GM12878 (cell line): ENCODE measurements around the gene STARD4. TPM values are rescaled to one million over a fixed set of nuclear protein-coding genes. Genes with fewer than 3 reads are reported as not detected.

ENCODE experiments used
- ATAC-seq: fragments of 200-7000 bp; cut with Tn5 transposase; 3 replicates; pipeline ENCODE4 v1.9.1; 2020; ENCODE audit warnings: mild to moderate bottlenecking, moderate library complexity
- BruUV-seq: library from RNA; stranded (reverse); fragments of 400-500 nt; replicated peaks from 2 replicates; lab custom pipeline; 2021; lab: Mats Ljungman, UMichigan
- CTCF ChIA-PET: fragments of 300-600 bp; sonication (Branson Sonifier 250); formaldehyde crosslinking; extraction: SDS; loops from one replicate; lab custom pipeline; 2021; ENCODE audit warnings: inconsistent platforms; lab: Yijun Ruan, JAX
- POLR2A ChIA-PET: fragments of 350-600 bp; formaldehyde crosslinking; extraction: SDS; loops from one replicate; lab custom pipeline; 2021; ENCODE audit warnings: inconsistent platforms; lab: Charles Lee
- RAD21 ChIA-PET: fragments of 300-600 bp; sonication (Branson Sonifier 250); formaldehyde crosslinking; loops from one replicate; lab custom pipeline; 2023; ENCODE audit warnings: antibody characterized with exemption; ENCODE audit not compliant: unreplicated experiment; lab: Charles Lee
- SMC1A ChIA-PET: fragments of 300-600 bp; sonication (Branson Sonifier 250); formaldehyde crosslinking; loops from one replicate; lab custom pipeline; 2023; ENCODE audit not compliant: unreplicated experiment, uncharacterized antibody; lab: Charles Lee
- DNase-seq: peaks from one replicate; pipeline ENCODE4 v3.0.0-alpha.2; 2011; ENCODE audit warnings: low read depth, low spot score
- FAIRE-seq: peaks from 3 replicates; lab custom pipeline; 2011; peaks lifted over from hg19 to GRCh38; lab: Jason Lieb, UNC
- H2AFZ ChIP-seq: 2 replicates; pipeline ENCODE4 v1.6.0; 2011; ENCODE audit warnings: low read depth, low read length, control low read depth; ENCODE audit not compliant: control insufficient read depth
- H3K27ac ChIP-seq: 2 replicates; pipeline ENCODE4 v1.5.1; 2011; ENCODE audit warnings: control low read depth; ENCODE audit not compliant: control insufficient read depth, insufficient read depth
- H3K27me3 ChIP-seq, 2 experiments: replicated peaks in 1 of 2; 2 replicates each; pipeline versions ENCODE4 v1.6.0 to v1.6.1; 2011; ENCODE audit warnings: low read length in 1 of 2; ENCODE audit not compliant: control insufficient read depth in 2 of 2, insufficient read depth in 2 of 2
- H3K36me3 ChIP-seq, 2 experiments: 2 replicates each; pipeline ENCODE4 v1.5.1; 2011; ENCODE audit warnings: low read length in 1 of 2; ENCODE audit not compliant: control insufficient read depth in 2 of 2, insufficient read depth in 2 of 2
- H3K4me1 ChIP-seq: 2 replicates; pipeline ENCODE4 v1.6.1; 2011; ENCODE audit warnings: mild to moderate bottlenecking, low read length, moderate library complexity, mixed read lengths; ENCODE audit not compliant: control insufficient read depth, insufficient read depth
- H3K4me2 ChIP-seq: 2 replicates; pipeline ENCODE4 v1.6.0; 2011; ENCODE audit warnings: control low read depth; ENCODE audit not compliant: control insufficient read depth, insufficient read depth
- H3K4me3 ChIP-seq: fragments of 200-600 bp; sonication (generic); 2 replicates; pipeline ENCODE4 v1.5.1; 2016
- H3K79me2 ChIP-seq: 2 replicates; pipeline ENCODE4 v1.6.0; 2011; ENCODE audit warnings: low read length; ENCODE audit not compliant: control insufficient read depth, insufficient read depth
- H3K9ac ChIP-seq: 2 replicates; pipeline ENCODE4 v1.8.0; 2011; ENCODE audit warnings: low read length, control low read depth, mixed read lengths; ENCODE audit not compliant: control insufficient read depth, insufficient read depth
- H3K9me3 ChIP-seq: replicated peaks from 3 replicates; pipeline ENCODE4 v1.5.1; 2011; ENCODE audit warnings: mild to moderate bottlenecking, low read length; ENCODE audit not compliant: control insufficient read depth, insufficient read depth
- H4K20me1 ChIP-seq: 2 replicates; pipeline ENCODE4 v1.6.0; 2011; ENCODE audit not compliant: control insufficient read depth, insufficient read depth
- CTCF ChIP-seq, 3 experiments: IDR thresholded peaks in 2 of 3; conservative IDR thresholded peaks in 1 of 3; 2 replicates each; pipeline ENCODE4 v1.5.1; 2011; ENCODE audit warnings: low read depth in 3 of 3, low read length in 3 of 3, mild to moderate bottlenecking in 3 of 3, control low read depth in 2 of 3, moderate library complexity in 2 of 3, inconsistent platforms in 1 of 3, mixed read lengths in 1 of 3; ENCODE audit not compliant: control insufficient read depth in 2 of 3, insufficient read depth in 1 of 3; ENCODE audit errors: extremely low read depth in 1 of 3
- EZH2 ChIP-seq: IDR thresholded peaks from 2 replicates; pipeline ENCODE4 v1.6.1; 2012; ENCODE audit warnings: low read depth, mild to moderate bottlenecking, control low read depth, inconsistent platforms, low read length, borderline replicate concordance; ENCODE audit not compliant: control insufficient read depth
- KLF5 ChIP-seq: fragments of 450-650 bp; IDR thresholded peaks from 2 replicates; pipeline ENCODE4 v1.6.1; 2014; ENCODE audit warnings: mild to moderate bottlenecking; ENCODE audit not compliant: partially characterized antibody
- POLR2AphosphoS2 ChIP-seq: IDR thresholded peaks from 2 replicates; pipeline ENCODE4 v1.6.1; 2011; ENCODE audit warnings: low read depth, mild to moderate bottlenecking, low read length, improper control_type of control experiment, moderate library complexity
- RAD21 ChIP-seq: IDR thresholded peaks from 2 replicates; pipeline ENCODE4 v1.6.1; 2011; ENCODE audit warnings: mild to moderate bottlenecking, low read depth, low read length, moderate library complexity; ENCODE audit not compliant: insufficient read depth
- RELA ChIP-seq: fragments of 450-650 bp; IDR thresholded peaks from 2 replicates; pipeline ENCODE4 v1.8.0; 2014; ENCODE audit warnings: borderline replicate concordance; ENCODE audit not compliant: partially characterized antibody
- SPI1 ChIP-seq: IDR thresholded peaks from 2 replicates; pipeline ENCODE4 v1.6.1; 2011; ENCODE audit warnings: low read depth, mild to moderate bottlenecking, low read length, moderate library complexity, borderline replicate concordance; ENCODE audit not compliant: insufficient read depth
- TBL1XR1 ChIP-seq: IDR thresholded peaks from 2 replicates; pipeline ENCODE4 v1.6.1; 2012; ENCODE audit warnings: low read depth, low read length, improper control_type of control experiment
- WGBS: methylation state at CpG from one replicate; pipeline ENCODE4 v1.1.6; 2016; ENCODE audit warnings: low lambda C conversion rate; ENCODE audit not compliant: insufficient replicate concordance, insufficient coverage; ENCODE audit errors: missing lambda C conversion rate; 5-methylcytosine and 5-hydroxymethylcytosine counted together
- in situ Hi-C: fragments of 300-500 bp; cut with MboI; formaldehyde crosslinking; loops from 9 replicates; pipeline ENCODE4 v1.14.3; 2018; ENCODE audit warnings: mixed read lengths
- intact Hi-C: fragments of 100-400 bp; cut with micrococcal nuclease; formaldehyde crosslinking; loops from one replicate; pipeline ENCODE4 v1.14.2; 2022; ENCODE audit not compliant: unreplicated experiment
- polyA plus RNA-seq, 11 experiments: library from polyadenylated mRNA; depleted of rRNA in 4 of 11; unstranded in 6 of 11; stranded (reverse) in 5 of 11; fragments of >200 nt; fragmentation: Nextera tagmentation in 4 of 11; fragmentation: Illumina TruSeq in 1 of 11; extraction: Ambion mirVana in 4 of 11; extraction: Trizol in 1 of 11; gene quantifications; 1 replicate in 1 of 11; 2 replicates in 10 of 11; pipeline versions ENCODE4 v1.2.1 to v1.2.3, GENCODE V29; 2011 to 2016; ENCODE audit warnings: inconsistent platforms in 2 of 11, missing spikeins in 2 of 11, low read depth in 1 of 11
- total RNA-seq, 4 experiments: library from RNA; depleted of rRNA in 3 of 4; stranded (reverse); fragments of >200 nt in 3 of 4; fragmentation: Illumina TruSeq in 1 of 4; extraction: Trizol in 1 of 4; gene quantifications; 2 replicates each; pipeline versions ENCODE4 v1.2.1 to v1.2.3, GENCODE V29; 2013 to 2021

STARD4 gene
- total and polyA plus RNA-seq, 10 of the 15 experiments (the other 5 are each of a cell fraction or from before 2014, with no cell fraction given), result 41.9 to 190 (median 71.6) TPM

GRCh38 chr5:111469903-111470302 is 42.4 kb downstream of the STARD4 start:
- no TSS peak for BruUV-seq
- ChIA-PET CTCF (interaction anchor here (1.1 to 1.4 kb wide), 5 partner anchors 8 to 311 kb away, joined by 3 to 5 read pairs (median 3); no protein-coding TSS in a partner anchor), SMC1A (interaction anchor here (1.1 to 2.2 kb wide), 6 partner anchors 9 to 312 kb away, joined by 3 to 6 read pairs (median 3); no protein-coding TSS in a partner anchor), RAD21 (no interaction called here), POLR2A (no interaction called here)
- in situ Hi-C loops, result loop anchor here (10.0 kb wide), 1 partner anchor 305 kb away; no protein-coding TSS in a partner anchor
- no peaks in the 10 kb centered on the region for H3K27me3 ChIP-seq
- no peak for TF ChIP-seq RELA
- TF ChIP-seq SPI1, result peak; percentile 32; the same call in 1 of the 2 replicates
- no peak for TF ChIP-seq KLF5
- TF ChIP-seq EZH2, result no peak
- TF ChIP-seq POLR2AphosphoS2, result no peak
- peak; percentile 46 for TF ChIP-seq RAD21
- TF ChIP-seq TBL1XR1, result no peak
- TF ChIP-seq CTCF (IDR thresholded peaks at IDR 0.05 in 2 of 3, conservative IDR thresholded peaks at IDR 0.05 in 1 of 3; ENCODE audit: control insufficient read depth in 2 of 3, extremely low read depth in 1 of 3, insufficient read depth in 1 of 3, low read depth in 3 of 3, low read length in 3 of 3), result peak in 2 of 3 experiments; percentile 6 to 27; a peak in 2 of 6 replicates
- no peak overlapping the region for H3K4me2 ChIP-seq
- intact Hi-C loops, result no loop called here
- H3K9me3 ChIP-seq, result no peaks in the 10 kb centered on the region; the same call in 2 of the 3 replicates
- WGBS, result 70% methylated on average over 2 of the region's 2 CpGs
- no peaks in the 10 kb centered on the region; a peak in 1 of 4 replicates for H3K36me3 ChIP-seq
- no peak overlapping the region for H2AFZ ChIP-seq
- no peak for DNase-seq
- ATAC-seq, result peak; percentile 40; the same call in 2 of the 3 replicates
- no peaks in the 10 kb centered on the region for H4K20me1 ChIP-seq
- FAIRE-seq, result no peak
- H3K79me2 ChIP-seq, result no peaks in the 10 kb centered on the region
- H3K4me1 ChIP-seq, result peaks cover 3% of the 10 kb centered on the region; the same call in 1 of the 2 replicates
- H3K27ac ChIP-seq, result no peak overlapping the region
- no peak overlapping the region for H3K4me3 ChIP-seq
- H3K9ac ChIP-seq, result no peak overlapping the region
